COLO668 (cell line): ENCODE data around the gene XBP1.
"Not testable (repeated sequence)": the region's sequence is repeated elsewhere in the genome, so short reads cannot be mapped to it uniquely, and the experiment has no call there.

Source experiments
- DNase-seq: peaks from one replicate; lab custom pipeline; 2025; ENCODE audit not compliant: unreplicated experiment; lab: John Stamatoyannopoulos, UW

XBP1 gene

GRCh38 chr22:28800308-28801041 is at the start of gene XBP1:
XBP1 (minus strand) TSS chr22:28800569.
- DNase-seq = peak; percentile 98

GRCh38 chr22:28846994-28847393 is 46.6 kb upstream of the XBP1 start:
- no peak for DNase-seq

GRCh38 chr22:28844277-28844676 is 43.9 kb upstream of the XBP1 start:
- DNase-seq = not testable (repeated sequence)

DNA sequence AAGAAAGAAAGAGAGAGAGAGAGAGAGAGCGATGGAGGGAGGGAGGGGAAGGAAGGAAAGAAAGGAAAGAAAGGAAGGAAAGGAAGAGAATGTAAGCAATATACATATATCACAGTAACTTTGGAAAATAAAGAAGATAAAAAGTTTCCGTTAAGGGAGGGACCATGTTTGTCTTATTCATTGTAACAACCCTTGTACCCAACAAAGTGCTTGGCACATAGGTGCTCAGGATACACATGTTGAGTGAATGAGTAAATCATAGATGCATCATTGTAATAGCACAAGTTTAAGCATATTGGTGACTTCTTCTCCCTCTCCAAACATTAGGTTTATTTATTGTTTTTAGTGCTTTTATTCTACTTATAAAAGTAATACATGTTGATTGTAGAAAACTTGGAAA is 43.3 kb upstream of the XBP1 start:
- DNase-seq = no peak

- no peak for DNase-seq
These were observed 40.7 kb upstream of the XBP1 start for GRCh38 chr22:28841111-28841510.

- no peak for DNase-seq
These were observed 38.6 kb upstream of the XBP1 start for GRCh38 chr22:28838971-28839370.

GRCh38 chr22:28837640-28838039 is 37.3 kb upstream of the XBP1 start:
- no peak for DNase-seq

- no peak for DNase-seq
These were observed 35.3 kb upstream of the XBP1 start for GRCh38 chr22:28835630-28836189.

GRCh38 chr22:28833276-28833923 is 33.0 kb upstream of the XBP1 start:
- no peak for DNase-seq

DNA sequence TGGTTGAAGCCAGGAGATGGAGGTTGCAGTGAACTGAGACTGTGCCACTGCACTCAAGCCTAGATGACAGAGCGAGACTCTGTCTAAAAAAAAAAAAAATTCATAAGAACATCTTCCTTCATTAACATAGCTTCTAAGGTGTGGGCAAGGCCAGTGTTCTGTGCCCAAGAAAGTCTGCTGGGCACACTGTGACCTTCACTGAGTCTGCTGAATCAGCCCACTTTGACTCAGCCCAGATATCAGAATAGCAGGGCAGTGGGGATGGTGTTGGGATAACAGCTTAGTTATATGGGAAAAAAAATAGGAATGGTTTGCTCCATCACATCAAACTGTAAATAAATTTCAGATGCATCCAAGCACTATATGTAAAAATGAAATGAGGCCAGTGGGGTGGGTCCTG is 32.4 kb upstream of the XBP1 start:
- DNase-seq = no peak

GRCh38 chr22:28831140-28832072 is 31.0 kb upstream of the XBP1 start:
- no peak for DNase-seq

- DNase-seq = no peak
These were observed 30.1 kb upstream of the XBP1 start for GRCh38 chr22:28830441-28830840.

DNA sequence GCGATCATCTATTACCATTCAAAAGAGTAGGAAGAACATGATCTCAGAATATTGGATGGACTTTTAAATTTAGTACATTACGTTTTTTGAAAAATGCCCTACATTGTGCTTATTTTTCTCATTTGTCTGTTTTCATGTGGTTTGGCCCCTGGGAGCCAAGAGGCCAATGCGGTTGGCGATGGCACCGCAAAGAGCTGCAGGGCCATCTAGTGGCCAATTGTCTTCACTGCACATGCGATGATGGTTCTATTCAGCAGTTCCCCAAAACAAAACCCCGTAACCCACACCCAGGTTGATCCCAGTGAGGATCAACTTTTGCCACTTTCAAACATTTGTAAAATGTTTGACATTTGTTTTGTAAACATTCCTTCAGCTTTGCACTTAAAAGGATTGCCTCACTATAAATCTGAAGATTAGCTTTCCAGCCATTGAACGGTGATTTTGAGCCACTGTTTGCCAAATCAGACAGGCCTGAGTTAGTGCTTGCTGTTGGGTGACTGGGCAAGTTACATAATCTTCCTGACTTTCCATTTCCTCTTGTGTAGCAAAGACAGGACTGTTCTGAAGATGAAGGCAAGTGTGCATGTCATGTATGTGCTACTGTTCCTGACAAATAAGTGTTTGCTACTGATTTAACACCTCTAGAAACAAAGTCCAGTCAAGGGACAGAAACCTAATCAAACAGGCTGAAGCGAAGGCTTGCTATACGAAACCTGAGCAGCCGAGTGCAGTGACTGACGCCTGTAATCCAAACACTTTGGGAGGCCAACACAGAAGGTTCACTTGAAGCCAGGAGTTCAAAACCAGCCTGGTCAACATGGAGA is 29.2 kb upstream of the XBP1 start:
- DNase-seq = peak; percentile 74

GRCh38 chr22:28826921-28827320 is 26.6 kb upstream of the XBP1 start:
- no peak for DNase-seq

- not testable (repeated sequence) for DNase-seq
These were observed 26.1 kb upstream of the XBP1 start for GRCh38 chr22:28826430-28826829.

DNA sequence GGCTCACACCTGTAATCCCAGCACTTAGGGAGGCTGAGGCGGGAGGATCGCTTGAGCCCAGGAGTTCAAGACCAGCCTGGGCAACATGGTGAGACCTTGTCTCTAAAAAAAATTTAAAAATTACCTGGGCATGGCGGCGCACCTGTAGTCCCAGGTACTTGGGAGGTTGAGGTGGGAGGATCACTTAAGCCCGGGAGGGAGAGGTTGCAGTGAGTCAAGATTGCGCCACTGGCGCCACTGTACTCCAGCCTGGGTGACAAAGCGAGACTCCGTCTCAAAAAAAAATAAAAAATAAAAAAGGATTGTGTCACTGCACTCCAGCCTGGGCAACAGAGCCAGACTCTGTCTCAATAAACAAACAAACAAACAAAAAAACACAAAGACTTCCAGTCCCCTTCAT is 24.1 kb upstream of the XBP1 start:
- DNase-seq = not testable (repeated sequence)

DNA sequence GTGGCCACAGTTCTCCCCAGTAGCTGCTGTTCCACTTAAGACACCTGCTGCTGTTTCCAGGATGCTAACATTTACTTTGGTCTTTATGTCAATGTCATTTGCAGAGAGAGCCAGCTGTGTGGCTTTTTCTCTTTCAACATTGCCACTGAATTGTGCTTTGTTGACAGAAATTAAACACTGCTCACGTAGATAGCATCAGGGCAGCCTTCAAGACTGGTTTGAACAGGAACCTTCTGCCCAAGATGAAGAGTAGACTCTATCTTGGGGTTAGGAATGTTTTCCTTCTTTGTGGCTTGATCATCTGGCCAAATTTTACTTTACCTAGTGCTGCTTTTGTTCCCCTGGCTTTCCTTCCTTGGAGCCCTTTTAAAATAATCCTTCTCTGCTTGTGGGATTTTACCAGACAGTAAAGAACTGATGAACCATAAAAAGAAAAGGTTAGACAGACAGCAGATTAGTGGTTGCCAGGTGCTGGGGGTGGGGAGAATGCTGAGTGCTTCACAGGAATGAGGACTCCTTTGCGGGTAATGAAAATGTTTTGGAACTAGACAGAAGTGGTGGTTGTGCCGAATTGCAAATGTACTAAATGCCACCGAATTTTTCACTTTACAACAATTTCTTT is 22.7 kb upstream of the XBP1 start:
- DNase-seq = peak; percentile 71

GRCh38 chr22:28821452-28821851 is 21.1 kb upstream of the XBP1 start:
- no peak for DNase-seq

- no peak for DNase-seq
These were observed 20.5 kb upstream of the XBP1 start for GRCh38 chr22:28820885-28821284.
